ENCODE results near the gene VPS36. TPM values are rescaled to one million over a fixed set of nuclear protein-coding genes. Genes with fewer than 3 reads are reported as not detected.
"Not testable (repeated sequence)": the region's sequence is repeated elsewhere in the genome, so short reads cannot be mapped to it uniquely, and the experiment has no call there.

VPS36 gene
- polyA plus RNA-seq, 1 donor (not counting 4 experiments of a cell fraction or from before 2014, with no cell fraction given), result 36.5 TPM

DNA sequence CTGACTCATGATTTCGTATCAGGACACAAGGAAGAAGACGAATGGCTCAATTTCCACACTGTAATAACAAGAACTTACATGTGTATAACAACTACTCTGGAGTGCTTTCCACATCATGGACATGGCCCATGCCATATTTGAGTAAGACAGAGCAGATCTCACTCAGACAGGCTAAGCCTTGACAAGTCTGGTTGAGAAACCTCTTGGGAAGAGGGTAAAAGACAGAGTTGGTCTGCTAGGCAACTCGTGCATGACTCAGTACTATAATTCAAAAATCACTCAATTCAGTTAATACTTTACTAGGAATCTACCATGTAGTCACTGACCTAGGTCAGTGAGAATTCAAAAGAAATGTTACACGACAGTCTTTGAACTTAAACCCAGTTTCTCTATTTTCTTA is 38.8 kb downstream of the VPS36 start:
- H3K27me3 ChIP-seq (ENCODE audit: control insufficient read depth, extremely low read depth, insufficient read depth, low read length), result no peaks in the 10 kb centered on the region
- dilution Hi-C loops (cut with MboI; ENCODE audit: extremely low pct_ligation_motif_present, low sequenced_read_pairs), result no loop called here
- H3K9me1 ChIP-seq (ENCODE audit: control insufficient read depth, extremely low read depth, insufficient read depth, low read length), result no peaks in the 10 kb centered on the region
- no peaks in the 10 kb centered on the region for H4K20me1 ChIP-seq (ENCODE audit: control insufficient read depth, extremely low read depth, insufficient read depth, low read length)
- FAIRE-seq (peak; percentile 99), DNase-seq (ENCODE audit: low read depth, low spot score) (peak; percentile 57)
- peak overlapping the region; percentile 8 for H3K9ac ChIP-seq (ENCODE audit: control insufficient read depth, extremely low read depth, insufficient read depth, low read length)
- H3K27ac ChIP-seq (ENCODE audit: control insufficient read depth, insufficient read depth, low read length), result peak overlapping the region; percentile 93
- H3K9me3 ChIP-seq (ENCODE audit: control insufficient read depth, low read depth, low read length), result no peaks in the 10 kb centered on the region
- no peak overlapping the region for H2AFZ ChIP-seq (ENCODE audit: control insufficient read depth, low read length)
- H3K4me1 ChIP-seq (ENCODE audit: control insufficient read depth, extremely low read depth, insufficient read depth, low read length), result peaks cover 54% of the 10 kb centered on the region
- peak overlapping the region; percentile 34 for H3K4me2 ChIP-seq (ENCODE audit: control insufficient read depth, extremely low read depth, insufficient read depth, low read depth, low read length)
- H3K4me3 ChIP-seq (ENCODE audit: control insufficient read depth in 2 of 3, extremely low read depth in 1 of 3, insufficient read depth in 2 of 3, low read depth in 1 of 3, low read length in 3 of 3), result no peak overlapping the region
- no peaks in the 10 kb centered on the region for H3K79me2 ChIP-seq (ENCODE audit: control insufficient read depth, insufficient read depth, low read length)
- TF ChIP-seq EZH2 (IDR thresholded peaks at IDR 0.05; ENCODE audit: low read length), result no peak
- TF ChIP-seq, protein P1, sequence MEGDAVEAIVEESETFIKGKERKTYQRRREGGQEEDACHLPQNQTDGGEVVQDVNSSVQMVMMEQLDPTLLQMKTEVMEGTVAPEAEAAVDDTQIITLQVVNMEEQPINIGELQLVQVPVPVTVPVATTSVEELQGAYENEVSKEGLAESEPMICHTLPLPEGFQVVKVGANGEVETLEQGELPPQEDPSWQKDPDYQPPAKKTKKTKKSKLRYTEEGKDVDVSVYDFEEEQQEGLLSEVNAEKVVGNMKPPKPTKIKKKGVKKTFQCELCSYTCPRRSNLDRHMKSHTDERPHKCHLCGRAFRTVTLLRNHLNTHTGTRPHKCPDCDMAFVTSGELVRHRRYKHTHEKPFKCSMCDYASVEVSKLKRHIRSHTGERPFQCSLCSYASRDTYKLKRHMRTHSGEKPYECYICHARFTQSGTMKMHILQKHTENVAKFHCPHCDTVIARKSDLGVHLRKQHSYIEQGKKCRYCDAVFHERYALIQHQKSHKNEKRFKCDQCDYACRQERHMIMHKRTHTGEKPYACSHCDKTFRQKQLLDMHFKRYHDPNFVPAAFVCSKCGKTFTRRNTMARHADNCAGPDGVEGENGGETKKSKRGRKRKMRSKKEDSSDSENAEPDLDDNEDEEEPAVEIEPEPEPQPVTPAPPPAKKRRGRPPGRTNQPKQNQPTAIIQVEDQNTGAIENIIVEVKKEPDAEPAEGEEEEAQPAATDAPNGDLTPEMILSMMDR (optimal IDR thresholded peaks at IDR 0.05 in 1 of 3, IDR thresholded peaks at IDR 0.05 in 1 of 3, conservative IDR thresholded peaks at IDR 0.05 in 1 of 3; ENCODE audit: extremely low read depth in 1 of 3, insufficient read depth in 2 of 3, low read length in 3 of 3), result no peak
- peaks cover 4% of the 10 kb centered on the region in 2 experiments for H3K36me3 ChIP-seq (ENCODE audit: control insufficient read depth in 2 of 2, extremely low read depth in 1 of 2, insufficient read depth in 2 of 2, low read length in 2 of 2)

- H3K4me3 ChIP-seq (ENCODE audit: control insufficient read depth in 2 of 3, extremely low read depth in 1 of 3, insufficient read depth in 2 of 3, low read depth in 1 of 3, low read length in 3 of 3); dilution Hi-C loops (cut with MboI; ENCODE audit: extremely low pct_ligation_motif_present, low sequenced_read_pairs); FAIRE-seq; H2AFZ ChIP-seq (ENCODE audit: control insufficient read depth, low read length); H3K27me3 ChIP-seq (ENCODE audit: control insufficient read depth, extremely low read depth, insufficient read depth, low read length); H3K79me2 ChIP-seq (ENCODE audit: control insufficient read depth, insufficient read depth, low read length); H4K20me1 ChIP-seq (ENCODE audit: control insufficient read depth, extremely low read depth, insufficient read depth, low read length); H3K9me3 ChIP-seq (ENCODE audit: control insufficient read depth, low read depth, low read length); H3K9ac ChIP-seq (ENCODE audit: control insufficient read depth, extremely low read depth, insufficient read depth, low read length); H3K27ac ChIP-seq (ENCODE audit: control insufficient read depth, insufficient read depth, low read length); H3K36me3 ChIP-seq (ENCODE audit: control insufficient read depth in 2 of 2, extremely low read depth in 1 of 2, insufficient read depth in 2 of 2, low read length in 2 of 2); H3K9me1 ChIP-seq (ENCODE audit: control insufficient read depth, extremely low read depth, insufficient read depth, low read length); H3K4me2 ChIP-seq (ENCODE audit: control insufficient read depth, extremely low read depth, insufficient read depth, low read depth, low read length); DNase-seq (ENCODE audit: low read depth, low spot score): not testable (repeated sequence)
- H3K4me1 ChIP-seq (ENCODE audit: control insufficient read depth, extremely low read depth, insufficient read depth, low read length), result peaks cover 33% of the 10 kb centered on the region
Measured at GRCh38 chr13:52408071-52408658, 42.3 kb downstream of the VPS36 start.

- H3K79me2 ChIP-seq (ENCODE audit: control insufficient read depth, insufficient read depth, low read length); H3K27me3 ChIP-seq (ENCODE audit: control insufficient read depth, extremely low read depth, insufficient read depth, low read length); H3K27ac ChIP-seq (ENCODE audit: control insufficient read depth, insufficient read depth, low read length); DNase-seq (ENCODE audit: low read depth, low spot score); H4K20me1 ChIP-seq (ENCODE audit: control insufficient read depth, extremely low read depth, insufficient read depth, low read length); FAIRE-seq; H3K4me3 ChIP-seq (ENCODE audit: control insufficient read depth in 2 of 3, extremely low read depth in 1 of 3, insufficient read depth in 2 of 3, low read depth in 1 of 3, low read length in 3 of 3); H3K36me3 ChIP-seq (ENCODE audit: control insufficient read depth in 2 of 2, extremely low read depth in 1 of 2, insufficient read depth in 2 of 2, low read length in 2 of 2); H3K4me2 ChIP-seq (ENCODE audit: control insufficient read depth, extremely low read depth, insufficient read depth, low read depth, low read length); dilution Hi-C loops (cut with MboI; ENCODE audit: extremely low pct_ligation_motif_present, low sequenced_read_pairs); H3K9me1 ChIP-seq (ENCODE audit: control insufficient read depth, extremely low read depth, insufficient read depth, low read length); H3K9ac ChIP-seq (ENCODE audit: control insufficient read depth, extremely low read depth, insufficient read depth, low read length); H2AFZ ChIP-seq (ENCODE audit: control insufficient read depth, low read length); H3K9me3 ChIP-seq (ENCODE audit: control insufficient read depth, low read depth, low read length): not testable (repeated sequence)
- H3K4me1 ChIP-seq (ENCODE audit: control insufficient read depth, extremely low read depth, insufficient read depth, low read length), result peaks cover 26% of the 10 kb centered on the region
Measured at GRCh38 chr13:52407436-52407835, 43.0 kb downstream of the VPS36 start.
